ENCODE results near the gene SPTBN1. TPM values are rescaled to one million over a fixed set of nuclear protein-coding genes. Genes with fewer than 3 reads are reported as not detected.

Gene SPTBN1
- total and polyA plus RNA-seq, 9 donors = 108 to 314 (median 232) TPM

GRCh38 chr2:54586062-54586461, 129.9 kb downstream of the SPTBN1 start:
- intact Hi-C loops (cut with DNase I) = no loop called here
- no peaks in the 10 kb centered on the region for H3K36me3 ChIP-seq
- no peak overlapping the region for H3K27ac ChIP-seq
- H3K27me3 ChIP-seq = no peaks in the 10 kb centered on the region
- DNase-seq = no peak
- 34 to 36% (median 34%) methylated on average over 7 of the region's 7 CpGs for WGBS, 3 donors
- TF ChIP-seq EP300 (IDR thresholded peaks at IDR 0.05) (no peak), POLR2A (IDR thresholded peaks at IDR 0.05) (no peak), CTCF (IDR thresholded peaks at IDR 0.05) (no peak)
- no peak overlapping the region for H3K4me3 ChIP-seq
- peaks cover 11% of the 10 kb centered on the region for H3K4me1 ChIP-seq (ENCODE audit: insufficient read depth)
- H3K9me3 ChIP-seq = no peaks in the 10 kb centered on the region

- WGBS, 3 donors = 62 to 76% (median 68%) methylated on average over 4 of the region's 4 CpGs
- intact Hi-C loops (cut with DNase I) = no loop called here
- Histone ChIP-seq H3K4me1 (ENCODE audit: insufficient read depth) (peaks cover 11% of the 10 kb centered on the region), H3K36me3 (no peaks in the 10 kb centered on the region), H3K9me3 (no peaks in the 10 kb centered on the region), H3K4me3 (no peak overlapping the region), H3K27me3 (no peaks in the 10 kb centered on the region), H3K27ac (no peak overlapping the region)
- TF ChIP-seq EP300 (IDR thresholded peaks at IDR 0.05) = no peak
- no peak for DNase-seq
Measured at GRCh38 chr2:54586494-54586893, 130.4 kb downstream of the SPTBN1 start.

GRCh38 chr2:54587171-54588016, 131.3 kb downstream of the SPTBN1 start:
- no peaks in the 10 kb centered on the region for H3K27me3 ChIP-seq
- H3K9me3 ChIP-seq = no peaks in the 10 kb centered on the region
- no peak overlapping the region for H3K4me3 ChIP-seq
- intact Hi-C loops (cut with DNase I) = no loop called here
- no peak for DNase-seq
- no peaks in the 10 kb centered on the region for H3K36me3 ChIP-seq
- WGBS, 3 donors = 91 to 95% (median 93%) methylated on average over 8 of the region's 8 CpGs
- TF ChIP-seq EP300 (IDR thresholded peaks at IDR 0.05) = no peak
- TF ChIP-seq CTCF (IDR thresholded peaks at IDR 0.05) = no peak
- no peak for TF ChIP-seq POLR2A (IDR thresholded peaks at IDR 0.05)
- no peak overlapping the region for H3K27ac ChIP-seq
- H3K4me1 ChIP-seq (ENCODE audit: insufficient read depth) = peaks cover 9% of the 10 kb centered on the region

- no peaks in the 10 kb centered on the region for H3K36me3 ChIP-seq
- intact Hi-C loops (cut with DNase I) = no loop called here
- no peaks in the 10 kb centered on the region for H3K9me3 ChIP-seq
- DNase-seq = no peak
- TF ChIP-seq CTCF (IDR thresholded peaks at IDR 0.05) (no peak), EP300 (IDR thresholded peaks at IDR 0.05) (no peak), POLR2A (IDR thresholded peaks at IDR 0.05) (no peak)
- H3K4me1 ChIP-seq (ENCODE audit: insufficient read depth) = peaks cover 9% of the 10 kb centered on the region
- no peak overlapping the region for H3K4me3 ChIP-seq
- H3K27ac ChIP-seq = no peak overlapping the region
- WGBS, 3 donors = 59 to 91% (median 64%) methylated on average over 1 of the region's 1 CpG
- no peaks in the 10 kb centered on the region for H3K27me3 ChIP-seq
Measured at GRCh38 chr2:54588244-54588899, 132.2 kb downstream of the SPTBN1 start.

- H3K27ac ChIP-seq = no peak overlapping the region
Measured at GRCh38 chr2:54589038-54589339, 132.9 kb downstream of the SPTBN1 start.

More at GRCh38 chr2:54589038-54589339, 132.9 kb downstream of the SPTBN1 start:
- TF ChIP-seq CTCF (IDR thresholded peaks at IDR 0.05) = no peak
- TF ChIP-seq EP300 (IDR thresholded peaks at IDR 0.05) = no peak
- TF ChIP-seq POLR2A (IDR thresholded peaks at IDR 0.05) = no peak
- H3K9me3 ChIP-seq = no peaks in the 10 kb centered on the region
- no peaks in the 10 kb centered on the region for H3K27me3 ChIP-seq
- H3K4me1 ChIP-seq (ENCODE audit: insufficient read depth) = peaks cover 9% of the 10 kb centered on the region
- intact Hi-C loops (cut with DNase I) = no loop called here
- 91 to 95% (median 91%) methylated on average over 4 of the region's 4 CpGs for WGBS, 3 donors
- no peaks in the 10 kb centered on the region for H3K36me3 ChIP-seq
- DNase-seq = no peak
- no peak overlapping the region for H3K4me3 ChIP-seq

Measured in ovary (tissue), 9 donors.